Mesenchymal stem cell (in vitro differentiated cells and primary cell): ENCODE data around the gene TMEM184A.

Experiments used
- DNase-seq: peaks from one replicate; pipeline ENCODE4 v3.0.0-alpha.2; 2013
- H2AFZ ChIP-seq: one replicate; pipeline ENCODE4 v1.6.1; 2013; ENCODE audit warnings: low read depth, mild to moderate bottlenecking, control low read depth, inconsistent platforms, low read length, moderate library complexity
- H2AK5ac ChIP-seq: 2 replicates; pipeline ENCODE4 v1.6.1; 2013; ENCODE audit warnings: low read length, moderate library complexity, mild to moderate bottlenecking, inconsistent platforms; ENCODE audit not compliant: severe bottlenecking
- H2BK120ac ChIP-seq: one replicate; pipeline ENCODE4 v1.6.1; 2013; ENCODE audit warnings: low read depth, mild to moderate bottlenecking, inconsistent platforms, low read length, moderate library complexity
- H2BK12ac ChIP-seq, 2 experiments: one replicate each; pipeline ENCODE4 v1.6.1; 2013; ENCODE audit warnings: inconsistent platforms in 2 of 2, low read length in 2 of 2, mild to moderate bottlenecking in 2 of 2, moderate library complexity in 2 of 2, control low read depth in 1 of 2
- H2BK15ac ChIP-seq: one replicate; pipeline ENCODE4 v1.6.1; 2013; ENCODE audit warnings: mild to moderate bottlenecking, low read depth, inconsistent platforms; ENCODE audit not compliant: poor library complexity, severe bottlenecking
- H2BK5ac ChIP-seq: 2 replicates; pipeline ENCODE4 v1.6.1; 2013; ENCODE audit warnings: low read depth, mild to moderate bottlenecking, low read length, control low read depth, inconsistent platforms; ENCODE audit not compliant: poor library complexity, severe bottlenecking
- H3K14ac ChIP-seq, 2 experiments: one replicate each; pipeline ENCODE4 v1.6.1; 2013; ENCODE audit warnings: inconsistent platforms in 2 of 2, low read length in 2 of 2, control low read depth in 1 of 2, mild to moderate bottlenecking in 1 of 2, moderate library complexity in 1 of 2
- H3K18ac ChIP-seq, 2 experiments: one replicate each; pipeline ENCODE4 v1.6.1; 2013; ENCODE audit warnings: inconsistent platforms in 2 of 2, low read length in 2 of 2, control low read depth in 1 of 2, low read depth in 1 of 2, mild to moderate bottlenecking in 1 of 2
- H3K23ac ChIP-seq, 2 experiments: one replicate each; pipeline ENCODE4 v1.6.1; 2013; ENCODE audit warnings: inconsistent platforms in 2 of 2, low read length in 2 of 2, mild to moderate bottlenecking in 2 of 2, moderate library complexity in 2 of 2, control low read depth in 1 of 2
- H3K27ac ChIP-seq: 2 replicates; pipeline ENCODE4 v1.5.1; 2013; ENCODE audit warnings: mild to moderate bottlenecking, moderate library complexity, low read length, control low read depth, inconsistent platforms; ENCODE audit not compliant: poor library complexity, severe bottlenecking
- H3K27me3 ChIP-seq, 2 experiments: 2 replicates each; pipeline versions ENCODE4 v1.6.1 to v1.7.0; 2013; ENCODE audit warnings: low read length in 2 of 2, mild to moderate bottlenecking in 2 of 2, moderate library complexity in 2 of 2, control low read depth in 1 of 2, inconsistent platforms in 1 of 2; ENCODE audit not compliant: control insufficient read depth in 1 of 2, insufficient read depth in 1 of 2
- H3K36me3 ChIP-seq, 2 experiments: 2 replicates each; pipeline versions ENCODE4 v1.6.1 to v1.7.0; 2013; ENCODE audit warnings: low read length in 2 of 2, control low read depth in 1 of 2, inconsistent platforms in 1 of 2, low read depth in 1 of 2, mild to moderate bottlenecking in 1 of 2; ENCODE audit not compliant: insufficient read depth in 2 of 2, control insufficient read depth in 1 of 2
- H3K4ac ChIP-seq, 2 experiments: one replicate each; pipeline ENCODE4 v1.6.1; 2013; ENCODE audit warnings: inconsistent platforms in 2 of 2, low read length in 2 of 2, mild to moderate bottlenecking in 2 of 2, moderate library complexity in 2 of 2, control low read depth in 1 of 2, low read depth in 1 of 2
- H3K4me1 ChIP-seq: 2 replicates; pipeline ENCODE4 v1.6.1; 2013; ENCODE audit warnings: low read depth, low read length, control low read depth; ENCODE audit not compliant: control insufficient read depth, insufficient read depth
- H3K4me2 ChIP-seq: 2 replicates; pipeline ENCODE4 v1.6.1; 2013; ENCODE audit warnings: low read length, mild to moderate bottlenecking, inconsistent platforms; ENCODE audit not compliant: poor library complexity, severe bottlenecking
- H3K4me3 ChIP-seq, 2 experiments: 2 replicates each; pipeline versions ENCODE4 v1.5.1 to v1.7.0; 2013; ENCODE audit warnings: low read length in 2 of 2, mild to moderate bottlenecking in 2 of 2, control low read depth in 1 of 2, low read depth in 1 of 2; ENCODE audit not compliant: insufficient read depth in 1 of 2
- H3K79me1 ChIP-seq: replicated peaks from 2 replicates; pipeline ENCODE4 v1.6.1; 2013; ENCODE audit warnings: mild to moderate bottlenecking, control low read depth, low read length, inconsistent platforms; ENCODE audit not compliant: poor library complexity, severe bottlenecking
- H3K9ac ChIP-seq: 2 replicates; pipeline ENCODE4 v1.7.0; 2013; ENCODE audit warnings: mild to moderate bottlenecking, low read length, moderate library complexity
- H3K9me3 ChIP-seq: 2 replicates; pipeline ENCODE4 v1.7.0; 2013; ENCODE audit warnings: mild to moderate bottlenecking, low read length; ENCODE audit not compliant: control insufficient read depth
- H4K8ac ChIP-seq: one replicate; pipeline ENCODE4 v1.6.1; 2013; ENCODE audit warnings: inconsistent platforms, mild to moderate bottlenecking, low read length, moderate library complexity
- H4K91ac ChIP-seq: one replicate; pipeline ENCODE4 v1.6.1; 2013; ENCODE audit warnings: mild to moderate bottlenecking, low read length, inconsistent platforms
- WGBS: methylation state at CpG from one replicate; pipeline ENCODE4 v1.1.7; 2013; ENCODE audit warnings: mixed read lengths; 5-methylcytosine and 5-hydroxymethylcytosine counted together

The TMEM184A gene

DNA sequence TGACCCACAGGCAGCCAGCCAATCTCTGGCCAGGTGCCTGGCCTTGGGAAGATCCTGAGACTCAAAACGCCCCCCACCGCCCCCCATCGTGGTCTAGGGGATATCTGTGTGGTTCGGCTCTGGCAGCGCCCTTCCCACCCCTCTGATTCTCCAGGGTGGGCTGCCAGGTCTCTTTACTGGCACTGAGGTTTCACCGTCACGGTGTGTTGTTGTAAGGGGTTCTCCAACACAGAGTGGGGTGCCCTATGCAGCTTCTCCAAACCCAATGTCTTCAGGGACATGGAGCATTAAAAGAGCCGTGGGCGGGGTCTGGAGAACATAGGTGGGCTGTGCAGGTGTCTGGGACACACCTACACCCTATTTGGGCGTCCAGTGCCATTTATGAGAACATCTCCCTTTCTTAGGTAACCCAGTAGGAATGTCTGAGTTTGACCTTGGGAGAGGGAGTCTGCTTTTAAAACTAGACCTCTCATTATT is 24.0 kb downstream of the TMEM184A start:
- peak overlapping the region; percentile 90 for H3K27ac ChIP-seq
- no peak overlapping the region for H2AFZ ChIP-seq
- 72% methylated on average over 10 of the region's 10 CpGs for WGBS
- peak overlapping the region in 1 of 2 experiments; percentile 21 for H3K18ac ChIP-seq
- H2BK120ac ChIP-seq: peak overlapping the region; percentile 21
- peaks cover 0 to 3% of the 10 kb centered on the region in 2 experiments for H3K36me3 ChIP-seq
- H3K9ac ChIP-seq: peak overlapping the region; percentile 88
- H3K9me3 ChIP-seq: no peaks in the 10 kb centered on the region
- no peak overlapping the region for H4K8ac ChIP-seq
- peaks cover 62% of the 10 kb centered on the region for H3K4me1 ChIP-seq
- no peak for DNase-seq
- peak overlapping the region; percentile 30 for H2AK5ac ChIP-seq
- no peak overlapping the region for H4K91ac ChIP-seq
- H2BK15ac ChIP-seq: no peak overlapping the region
- H3K14ac ChIP-seq: no peak overlapping the region
- H3K4ac ChIP-seq: no peak overlapping the region
- no peak overlapping the region for H3K23ac ChIP-seq
- no peaks in the 10 kb centered on the region for H3K27me3 ChIP-seq
- no peak overlapping the region for H2BK5ac ChIP-seq
- H2BK12ac ChIP-seq: no peak overlapping the region
- peaks cover 2% of the 10 kb centered on the region for H3K79me1 ChIP-seq
- peak overlapping the region in 1 of 2 experiments; percentile 86 for H3K4me3 ChIP-seq
- peak overlapping the region; percentile 97 for H3K4me2 ChIP-seq

DNA sequence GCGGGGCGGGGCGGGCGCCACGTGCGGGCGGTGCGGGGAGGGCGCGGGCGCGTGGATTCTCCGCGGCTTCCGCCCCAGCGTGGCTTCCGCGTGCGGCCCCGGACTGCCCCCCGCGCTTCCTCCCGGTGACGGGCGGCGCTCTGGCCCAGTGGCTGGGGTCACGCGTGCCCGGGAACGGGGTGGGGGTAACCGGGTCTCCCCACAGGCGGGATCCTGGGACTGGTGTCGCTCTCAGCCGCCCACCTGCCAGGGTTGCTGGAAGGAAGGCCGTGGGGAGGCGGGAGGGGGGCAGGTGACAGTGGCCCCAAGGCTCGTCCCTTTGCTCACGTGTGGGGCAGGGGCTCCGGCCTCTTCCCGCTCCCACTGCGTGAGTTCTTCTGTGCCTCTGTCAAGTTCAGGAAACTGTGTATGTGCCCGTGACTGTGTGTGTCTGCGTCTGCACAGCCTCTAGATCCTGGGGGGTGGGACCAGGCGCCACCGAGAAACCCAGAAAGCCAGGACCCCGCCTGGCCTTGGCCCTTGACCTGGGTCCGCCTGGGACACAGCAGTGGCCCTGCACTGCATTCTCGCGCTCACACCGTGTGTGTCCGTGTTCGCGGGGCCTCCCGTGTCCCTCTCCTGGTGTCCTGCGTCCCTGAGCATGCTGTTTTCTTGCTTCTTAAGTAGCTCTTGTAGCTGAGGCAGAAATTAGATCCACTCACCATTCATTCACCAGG is 24.6 kb downstream of the TMEM184A start:
- no peak overlapping the region for H2AFZ ChIP-seq
- H3K9me3 ChIP-seq: no peaks in the 10 kb centered on the region
- H4K91ac ChIP-seq: peak overlapping the region; percentile 57
- H3K9ac ChIP-seq: peak overlapping the region; percentile 88
- H3K4ac ChIP-seq: peak overlapping the region in 1 of 2 experiments; percentile 42
- peaks cover 0 to 3% of the 10 kb centered on the region in 2 experiments for H3K36me3 ChIP-seq
- peak overlapping the region; percentile 1 for H3K27ac ChIP-seq
- peak overlapping the region in 1 of 2 experiments; percentile 2 for H3K23ac ChIP-seq
- no peak overlapping the region for H2BK5ac ChIP-seq
- peaks cover 57% of the 10 kb centered on the region for H3K4me1 ChIP-seq
- no peak overlapping the region for H2BK15ac ChIP-seq
- H2AK5ac ChIP-seq: no peak overlapping the region
- H2BK12ac ChIP-seq: peak overlapping the region in 1 of 2 experiments; percentile 82
- peaks cover 2% of the 10 kb centered on the region for H3K79me1 ChIP-seq
- peak overlapping the region; percentile 7 for H4K8ac ChIP-seq
- peak overlapping the region; percentile 61 for H2BK120ac ChIP-seq
- DNase-seq: peak; percentile 72
- 10% methylated on average over 47 of the region's 55 CpGs for WGBS
- H3K4me3 ChIP-seq: peak overlapping the region; percentile 74 to 86
- H3K4me2 ChIP-seq: peak overlapping the region; percentile 97
- H3K14ac ChIP-seq: peak overlapping the region in 1 of 2 experiments; percentile 95
- H3K18ac ChIP-seq: peak overlapping the region in 1 of 2 experiments; percentile 44
- H3K27me3 ChIP-seq: peaks cover 0 to 3% of the 10 kb centered on the region in 2 experiments

DNA sequence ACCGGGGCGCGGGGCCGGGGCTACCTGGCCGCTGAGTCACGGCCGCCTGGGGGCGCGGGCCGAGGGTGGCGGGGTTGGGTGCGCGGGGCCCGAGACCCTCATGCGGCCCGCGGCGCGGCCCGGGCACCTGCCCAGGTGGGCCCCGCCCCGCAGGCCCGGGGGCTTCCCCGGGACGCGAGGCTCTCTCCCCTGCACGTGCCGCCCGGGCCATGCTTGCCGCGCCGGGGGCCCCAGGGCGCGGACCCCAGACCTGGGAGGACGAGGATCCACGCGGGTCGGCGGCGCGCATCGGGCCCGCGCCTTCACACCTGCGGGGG is 25.1 kb downstream of the TMEM184A start:
- peak overlapping the region; percentile 88 for H3K9ac ChIP-seq
- H2AFZ ChIP-seq: no peak overlapping the region
- no peak overlapping the region for H3K4ac ChIP-seq
- peak overlapping the region; percentile 97 for H3K4me2 ChIP-seq
- H4K8ac ChIP-seq: no peak overlapping the region
- H3K23ac ChIP-seq: no peak overlapping the region
- H3K4me3 ChIP-seq: peak overlapping the region; percentile 74 to 86
- no peak overlapping the region for H2BK5ac ChIP-seq
- H3K14ac ChIP-seq: no peak overlapping the region
- no peak overlapping the region for H4K91ac ChIP-seq
- H2BK12ac ChIP-seq: no peak overlapping the region
- 0% methylated on average over 15 of the region's 45 CpGs for WGBS
- no peak for DNase-seq
- peaks cover 52% of the 10 kb centered on the region for H3K4me1 ChIP-seq
- H2BK120ac ChIP-seq: no peak overlapping the region
- no peaks in the 10 kb centered on the region for H3K9me3 ChIP-seq
- H3K18ac ChIP-seq: peak overlapping the region in 1 of 2 experiments; percentile 16
- no peak overlapping the region for H3K27ac ChIP-seq
- peaks cover 2% of the 10 kb centered on the region for H3K79me1 ChIP-seq
- no peak overlapping the region for H2BK15ac ChIP-seq
- H3K27me3 ChIP-seq: peaks cover 0 to 3% of the 10 kb centered on the region in 2 experiments
- H2AK5ac ChIP-seq: no peak overlapping the region
- H3K36me3 ChIP-seq: no peaks in the 10 kb centered on the region

DNA sequence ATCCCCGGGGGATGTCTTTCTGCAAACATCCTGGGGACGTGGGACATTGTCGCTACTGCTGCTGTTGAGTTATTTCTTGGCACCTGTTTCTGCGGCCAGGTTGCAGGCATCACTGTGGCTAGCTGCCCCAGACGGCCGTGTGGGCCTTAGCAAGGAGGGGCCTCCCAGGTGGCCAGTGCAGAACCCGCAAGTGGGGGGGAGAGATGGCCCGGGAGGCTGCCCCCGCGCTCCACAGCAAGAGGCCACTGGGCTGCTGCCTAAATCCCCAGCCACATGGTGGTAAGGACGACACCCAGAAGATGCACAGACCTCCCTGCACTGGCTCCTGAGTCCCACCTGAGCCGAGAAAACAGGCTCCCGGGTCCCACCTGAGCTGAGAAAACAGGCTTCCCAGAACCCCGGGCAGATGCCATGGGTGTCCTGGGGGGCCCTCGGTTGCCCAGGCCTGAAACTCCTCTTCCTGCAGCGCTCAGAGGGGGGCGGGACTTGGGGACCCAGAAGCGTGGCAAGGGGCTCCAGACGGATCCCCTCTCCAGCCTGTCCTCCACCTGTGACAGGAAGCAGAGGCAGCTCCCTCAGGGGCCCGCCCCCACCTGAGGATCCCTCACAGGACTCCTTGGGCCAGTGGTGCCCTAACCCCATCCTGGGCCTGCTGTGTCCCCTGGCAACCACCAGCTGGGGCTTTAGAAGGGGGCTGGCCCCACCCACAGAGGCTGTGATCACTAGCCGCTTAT is 26.5 kb downstream of the TMEM184A start:
- H4K91ac ChIP-seq: no peak overlapping the region
- H3K18ac ChIP-seq: peak overlapping the region in 1 of 2 experiments; percentile 65
- H2BK12ac ChIP-seq: peak overlapping the region in 1 of 2 experiments; percentile 80
- no peak overlapping the region for H3K4me2 ChIP-seq
- no peak overlapping the region for H3K9ac ChIP-seq
- H3K27ac ChIP-seq: no peak overlapping the region
- no peaks in the 10 kb centered on the region for H3K9me3 ChIP-seq
- H3K4ac ChIP-seq: no peak overlapping the region
- WGBS: 81% methylated on average over 21 of the region's 21 CpGs
- no peak overlapping the region for H3K23ac ChIP-seq
- peak overlapping the region; percentile 5 for H4K8ac ChIP-seq
- H3K4me1 ChIP-seq: peaks cover 41% of the 10 kb centered on the region
- no peak overlapping the region for H2BK120ac ChIP-seq
- no peak for DNase-seq
- no peaks in the 10 kb centered on the region for H3K36me3 ChIP-seq
- H2AFZ ChIP-seq: no peak overlapping the region
- H2BK5ac ChIP-seq: no peak overlapping the region
- no peak overlapping the region for H3K14ac ChIP-seq
- no peak overlapping the region for H2BK15ac ChIP-seq
- H3K27me3 ChIP-seq: peaks cover 0 to 3% of the 10 kb centered on the region in 2 experiments
- no peaks in the 10 kb centered on the region for H3K79me1 ChIP-seq
- H2AK5ac ChIP-seq: peak overlapping the region; percentile 43
- H3K4me3 ChIP-seq: no peak overlapping the region
